HG02763 (cell line): ENCODE data around the gene TMEM184C.

Source experiments
- ATAC-seq: cut with Tn5 transposase; IDR thresholded peaks from one replicate; pipeline ENCODE4 v1.9.1; 2021; ENCODE audit warnings: mild to moderate bottlenecking, moderate library complexity; ENCODE audit not compliant: unreplicated experiment

Gene TMEM184C

DNA sequence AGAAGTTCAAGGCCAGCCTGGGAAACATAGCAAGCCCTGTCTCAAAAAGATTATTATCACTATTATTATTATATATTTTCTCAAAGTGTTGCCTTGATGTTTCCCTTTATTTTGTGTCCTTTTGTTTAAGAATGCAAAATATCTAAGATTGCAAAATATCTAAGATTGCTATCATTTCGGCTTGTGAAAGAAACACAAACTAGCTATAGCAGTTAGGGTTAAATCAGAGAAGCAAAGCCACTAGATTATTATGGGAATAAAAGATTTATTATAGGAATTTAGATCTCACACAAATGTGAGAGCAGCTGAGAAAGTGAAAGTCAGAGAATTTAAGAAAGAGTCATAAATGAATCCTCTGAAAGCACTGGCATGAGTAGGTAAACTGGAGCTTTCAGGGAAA, 18.0 kb upstream of the TMEM184C start:
- no peak for ATAC-seq

GRCh38 chr4:147599769-147600168, 17.4 kb upstream of the TMEM184C start:
- no peak for ATAC-seq

- no peak for ATAC-seq
Measured at GRCh38 chr4:147605499-147605898, 11.7 kb upstream of the TMEM184C start.

DNA sequence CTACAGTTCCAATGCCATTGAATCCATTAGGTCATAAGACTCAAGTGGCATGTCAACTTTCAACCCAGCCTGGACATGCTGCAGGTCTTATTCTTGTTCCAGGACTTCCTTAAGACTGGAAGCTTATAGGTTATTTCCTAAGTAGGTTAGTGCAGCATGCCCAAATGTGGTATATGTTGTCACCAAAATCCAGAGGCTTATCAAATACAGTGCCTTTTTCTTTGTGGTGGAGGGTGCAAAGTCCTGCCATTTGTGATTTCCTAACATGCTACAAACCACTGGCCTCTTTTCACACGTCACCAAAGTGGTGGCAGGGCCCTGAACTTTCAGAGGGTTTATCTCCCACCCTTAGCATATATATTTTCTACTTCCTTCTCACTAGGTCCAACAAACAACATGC, 9.7 kb upstream of the TMEM184C start:
- ATAC-seq: no peak

- no peak for ATAC-seq
Measured at GRCh38 chr4:147610686-147611085, 6.5 kb upstream of the TMEM184C start.

- ATAC-seq: peak; percentile 6
Measured at GRCh38 chr4:147616849-147617172, 386 bp upstream of the TMEM184C start.

DNA sequence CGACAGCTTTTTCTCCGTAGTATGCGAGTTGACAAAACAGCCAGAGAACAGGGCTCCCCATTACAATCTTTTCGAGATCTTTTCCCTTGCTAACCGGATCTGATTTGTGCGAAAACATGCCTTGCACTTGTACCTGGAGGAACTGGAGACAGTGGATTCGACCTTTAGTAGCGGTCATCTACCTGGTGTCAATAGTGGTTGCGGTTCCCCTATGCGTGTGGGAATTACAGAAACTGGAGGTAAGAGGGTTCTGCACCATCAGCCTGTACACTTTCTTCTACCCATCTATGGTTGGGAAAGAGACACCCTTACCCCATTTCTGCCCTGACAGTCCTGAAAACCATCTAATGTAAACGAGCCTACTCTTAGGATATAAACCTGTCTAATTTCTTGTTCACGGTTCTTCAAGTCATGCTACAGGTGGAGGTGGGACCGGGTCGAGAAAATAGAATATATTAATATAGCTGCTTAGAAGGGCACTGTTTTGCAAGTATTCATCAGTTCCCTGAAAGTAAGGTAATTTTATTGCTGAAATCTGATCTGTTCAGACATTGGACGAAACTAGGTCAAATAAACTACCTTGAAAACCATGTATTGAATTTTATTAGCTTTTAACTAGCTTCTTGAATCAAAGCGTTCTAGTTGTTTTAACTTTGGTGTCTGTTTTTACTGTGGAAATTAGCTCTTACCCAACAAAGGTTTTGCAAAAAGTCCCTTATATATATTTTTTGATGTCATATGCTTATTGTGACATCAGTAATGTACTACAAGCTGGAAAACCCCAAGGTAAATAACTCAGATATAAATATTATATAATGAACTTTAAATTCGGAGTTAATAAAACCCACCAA, 869 bp downstream of the TMEM184C start:
- peak; percentile 8 for ATAC-seq

DNA sequence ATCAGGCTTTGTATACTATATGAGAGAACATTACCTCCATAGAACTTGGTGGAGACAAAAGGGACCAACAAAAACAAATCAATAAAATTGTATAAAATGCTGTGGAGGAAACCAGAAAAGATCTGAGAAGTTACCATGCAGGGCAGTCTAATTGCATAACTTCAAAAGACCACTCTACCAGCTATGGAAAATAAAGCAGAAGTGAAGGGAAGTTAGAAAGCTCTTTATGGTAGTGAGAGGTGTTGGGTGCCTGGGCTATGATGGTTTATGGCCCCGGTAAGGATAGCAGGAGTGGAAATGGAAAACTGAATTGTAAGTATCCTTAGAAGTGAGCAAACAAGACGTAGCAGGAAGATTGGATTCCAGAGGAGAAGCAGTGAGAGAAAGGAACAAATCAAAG, 3.1 kb downstream of the TMEM184C start:
- no peak for ATAC-seq

DNA sequence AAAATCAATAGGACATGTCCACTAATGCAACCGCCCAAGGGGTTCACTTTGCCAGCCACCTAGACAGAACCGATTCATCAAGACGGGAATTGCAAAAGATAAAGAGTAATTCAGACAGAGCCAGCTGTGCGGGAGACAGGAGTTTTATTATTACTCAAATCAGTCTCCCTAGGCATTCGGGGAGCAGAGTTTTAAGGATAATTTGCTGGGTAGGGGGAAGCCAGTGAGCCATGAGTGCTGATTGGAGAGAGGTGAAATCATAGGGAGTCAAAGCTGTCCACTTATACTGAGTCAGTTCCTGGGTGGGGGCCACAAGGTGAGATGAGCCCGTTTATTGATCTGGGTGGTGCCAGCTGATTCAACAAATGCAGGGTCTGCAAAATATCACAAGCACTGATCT, 8.5 kb downstream of the TMEM184C start:
- ATAC-seq: no peak

DNA sequence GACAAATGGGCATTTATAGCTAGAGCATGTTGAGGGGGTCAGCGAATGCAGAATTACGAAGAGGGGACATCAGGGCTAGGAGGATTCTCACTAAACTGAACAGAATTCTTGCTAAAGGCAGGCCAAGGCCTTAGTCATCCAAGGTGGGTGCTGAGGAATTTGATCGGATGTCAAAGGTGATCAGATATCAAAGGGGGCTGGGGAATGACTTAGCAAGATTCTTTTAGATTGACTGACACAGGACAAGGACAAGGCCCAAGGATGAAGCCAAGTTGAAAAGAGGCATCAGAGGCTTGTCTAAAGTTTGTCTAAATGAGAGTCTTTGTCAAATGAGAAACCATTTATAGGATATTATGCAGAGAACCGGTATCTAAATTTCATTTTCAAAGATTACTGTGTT, 9.7 kb downstream of the TMEM184C start:
- no peak for ATAC-seq

DNA sequence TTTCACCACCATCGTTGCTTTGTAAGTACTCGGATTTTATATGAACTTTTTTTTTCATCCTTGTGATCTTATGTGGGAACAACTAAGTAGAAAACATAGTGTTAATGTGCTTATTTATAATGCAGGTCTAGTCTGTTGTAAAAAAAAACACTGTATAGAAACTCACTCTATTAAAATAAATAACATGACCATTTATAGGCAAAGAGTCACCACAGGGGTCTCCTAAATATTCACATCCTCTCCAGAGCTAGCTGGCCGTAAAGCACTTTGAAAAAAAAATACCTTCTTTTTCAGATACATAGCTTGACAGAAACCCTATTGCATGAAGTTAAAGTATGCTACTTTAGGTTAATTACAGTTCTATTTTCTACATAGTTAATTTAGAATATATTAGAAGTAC, 11.2 kb downstream of the TMEM184C start:
- ATAC-seq: no peak

GRCh38 chr4:147629783-147630730, 12.9 kb downstream of the TMEM184C start:
- no peak for ATAC-seq

GRCh38 chr4:147633113-147633512, 15.9 kb downstream of the TMEM184C start:
- no peak for ATAC-seq

GRCh38 chr4:147633643-147634042, 16.4 kb downstream of the TMEM184C start:
- no peak for ATAC-seq

- ATAC-seq: no peak
Measured at GRCh38 chr4:147635348-147635747, 18.2 kb downstream of the TMEM184C start.

DNA sequence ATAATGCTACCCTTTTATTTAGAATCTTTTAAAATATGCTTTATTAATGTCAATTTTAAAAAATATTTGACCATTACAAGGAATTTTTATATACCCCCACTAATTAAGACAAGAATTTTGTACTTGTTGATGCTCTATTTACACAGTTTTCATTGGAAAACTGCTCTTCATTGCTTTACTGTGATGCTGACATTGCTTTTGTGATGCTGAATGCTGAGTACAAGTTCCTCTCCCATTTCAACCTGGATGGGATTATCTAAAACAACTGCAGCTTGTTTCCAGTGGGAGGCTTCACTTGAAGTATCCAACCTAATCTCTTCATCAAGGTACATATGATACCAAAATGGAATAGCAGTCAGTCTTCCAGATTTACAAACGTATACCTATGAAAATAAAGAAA, 21.2 kb downstream of the TMEM184C start:
- no peak for ATAC-seq

- ATAC-seq: no peak
Measured at GRCh38 chr4:147638942-147639341, 21.7 kb downstream of the TMEM184C start.

- ATAC-seq: no peak
Measured at GRCh38 chr4:147639388-147639787, 22.2 kb downstream of the TMEM184C start.

GRCh38 chr4:147640331-147640730, 23.1 kb downstream of the TMEM184C start:
- no peak for ATAC-seq

DNA sequence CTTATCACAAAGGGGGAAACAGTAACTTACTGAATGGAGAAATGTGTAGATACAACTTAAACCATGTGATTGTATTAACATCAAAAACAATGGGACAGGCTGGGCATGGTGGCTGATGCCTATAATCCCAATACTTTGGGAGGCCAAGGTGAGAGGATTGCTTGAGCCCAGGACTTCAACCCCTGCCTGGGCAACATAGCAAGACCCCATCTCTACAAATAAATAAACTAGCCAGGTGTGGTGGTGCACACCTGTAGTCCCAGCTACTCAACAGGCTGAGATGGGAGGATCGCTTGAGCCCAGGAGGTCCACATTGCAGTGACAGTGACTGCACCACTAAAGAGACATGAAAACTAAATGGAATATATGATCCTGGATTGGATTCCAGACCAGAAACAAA, 26.4 kb downstream of the TMEM184C start:
- no peak for ATAC-seq

GRCh38 chr4:147644471-147644870, 27.3 kb downstream of the TMEM184C start:
- ATAC-seq: no peak

DNA sequence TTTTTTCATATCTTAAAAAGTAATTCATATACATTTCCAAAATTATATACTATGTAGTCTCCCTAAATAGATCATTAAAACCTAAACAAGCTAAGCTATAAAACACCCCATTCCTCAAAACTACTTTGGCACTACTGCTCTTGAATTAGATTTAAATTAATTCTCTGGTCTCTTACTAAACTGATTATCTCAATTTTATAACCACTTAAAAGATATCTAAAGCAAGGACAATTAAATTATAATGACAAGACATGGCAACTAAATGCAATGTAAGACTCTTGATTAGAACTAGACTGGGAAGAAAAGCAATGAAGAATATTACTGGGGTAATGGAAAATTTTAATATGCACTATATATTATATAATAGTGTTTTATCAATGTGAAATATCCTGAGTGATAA, 27.9 kb downstream of the TMEM184C start:
- ATAC-seq: no peak
